Activated CD8-positive, alpha-beta T cell treated with anti-CD3 and anti-CD28 coated beads for 36 hours (primary cell): ENCODE measurements around the gene HIBCH. TPM values are rescaled to one million over a fixed set of nuclear protein-coding genes. Genes with fewer than 3 reads are reported as not detected.

Experiments used
- ATAC-seq: fragments of 200-7000 bp; cut with Tn5 transposase; one replicate; pipeline ENCODE4 v1.10.0; 2021; ENCODE audit warnings: mild to moderate bottlenecking, moderate library complexity
- CTCF ChIA-PET: fragments of 350-600 bp; sonication (Branson Sonifier 250); formaldehyde crosslinking; loops from one replicate; lab custom pipeline; 2021; ENCODE audit warnings: antibody characterized with exemption; lab: Charles Lee
- POLR2A ChIA-PET: fragments of 350-600 bp; sonication (Branson Sonifier 250); formaldehyde crosslinking; loops from one replicate; lab custom pipeline; 2021; ENCODE audit warnings: antibody characterized with exemption; lab: Charles Lee
- DNase-seq: peaks from one replicate; pipeline ENCODE4 v3.0.0-alpha.2; 2020
- H3K27ac Mint-ChIP-seq: one replicate; pipeline ENCODE4 v1.8.0; 2021; ENCODE audit warnings: mild to moderate bottlenecking, mixed read lengths
- H3K27me3 Mint-ChIP-seq: one replicate; pipeline ENCODE4 v1.8.0; 2021; ENCODE audit warnings: mixed read lengths
- H3K36me3 Mint-ChIP-seq: one replicate; pipeline ENCODE4 v1.8.0; 2021; ENCODE audit warnings: low read depth, mixed read lengths
- H3K4me1 Mint-ChIP-seq: one replicate; pipeline ENCODE4 v1.8.0; 2021; ENCODE audit warnings: low read depth, mixed read lengths
- H3K4me3 Mint-ChIP-seq: one replicate; pipeline ENCODE4 v1.8.0; 2021; ENCODE audit warnings: mild to moderate bottlenecking, moderate library complexity, mixed read lengths
- H3K9me3 Mint-ChIP-seq: one replicate; pipeline ENCODE4 v1.8.0; 2021; ENCODE audit warnings: mixed read lengths
- CTCF ChIP-seq: fragments of 200-600 bp; IDR thresholded peaks from one replicate; pipeline ENCODE4 v1.8.0; 2022; ENCODE audit warnings: antibody characterized with exemption, mild to moderate bottlenecking
- intact Hi-C: fragments of 100-400 bp; cut with micrococcal nuclease; formaldehyde crosslinking; loops from one replicate; pipeline ENCODE4 v1.10.0; 2022
- total RNA-seq, 2 experiments: library from RNA; stranded (reverse); gene quantifications; one replicate each; pipeline ENCODE4 v1.2.3, GENCODE V29; 2021

Gene HIBCH
- total RNA-seq, 2 experiments from 2014 or later = 17.6 to 19.3 TPM

GRCh38 chr2:190173392-190173791 lies 146.2 kb downstream of the HIBCH start:
- intact Hi-C loops = no loop called here

GRCh38 chr2:190170673-190171072 lies 149.0 kb downstream of the HIBCH start:
- no peak overlapping the region for H3K27ac Mint-ChIP-seq
- no peak for TF ChIP-seq CTCF
- H3K36me3 Mint-ChIP-seq = peaks cover 6% of the 10 kb centered on the region
- peaks cover 15% of the 10 kb centered on the region for H3K9me3 Mint-ChIP-seq
- CTCF ChIA-PET = no interaction called here
- ATAC-seq (no peak), DNase-seq (no peak)
- no peaks in the 10 kb centered on the region for H3K27me3 Mint-ChIP-seq
- no peak overlapping the region for H3K4me3 Mint-ChIP-seq
- intact Hi-C loops = no loop called here
- H3K4me1 Mint-ChIP-seq = no peaks in the 10 kb centered on the region
- POLR2A ChIA-PET = interaction anchor here (1.3 kb wide), 1 partner anchor 9 kb away, joined by 3 read pairs; no protein-coding TSS in a partner anchor

More at GRCh38 chr2:190173392-190173791, 146.2 kb downstream of the HIBCH start:
- no peak for TF ChIP-seq CTCF
- no peak overlapping the region for H3K27ac Mint-ChIP-seq
- H3K9me3 Mint-ChIP-seq = peaks cover 9% of the 10 kb centered on the region
- ATAC-seq = no peak
- no peaks in the 10 kb centered on the region for H3K4me1 Mint-ChIP-seq
- no peak overlapping the region for H3K4me3 Mint-ChIP-seq
- ChIA-PET POLR2A (no interaction called here), CTCF (no interaction called here)
- peaks cover 6% of the 10 kb centered on the region for H3K27me3 Mint-ChIP-seq
- H3K36me3 Mint-ChIP-seq = peaks cover 4% of the 10 kb centered on the region
- DNase-seq = no peak

- Mint-ChIP-seq H3K27me3 (no peaks in the 10 kb centered on the region), H3K4me1 (no peaks in the 10 kb centered on the region), H3K27ac (no peak overlapping the region), H3K4me3 (no peak overlapping the region), H3K36me3 (peaks cover 6% of the 10 kb centered on the region), H3K9me3 (peaks cover 19% of the 10 kb centered on the region)
- intact Hi-C loops = no loop called here
- TF ChIP-seq CTCF = no peak
- POLR2A ChIA-PET = interaction anchor here (0.6 kb wide), 1 partner anchor 1757 kb away, joined by 3 read pairs; no protein-coding TSS in a partner anchor
- ATAC-seq = no peak
- DNase-seq = no peak
- CTCF ChIA-PET = interaction anchor here (1.6 kb wide), 1 partner anchor 10 kb away, joined by 5 read pairs; no protein-coding TSS in a partner anchor
These were observed 150.2 kb downstream of the HIBCH start for GRCh38 chr2:190169221-190170072.

GRCh38 chr2:190167702-190168101 lies 151.9 kb downstream of the HIBCH start:
- H3K27me3 Mint-ChIP-seq = no peaks in the 10 kb centered on the region
- DNase-seq (no peak), ATAC-seq (no peak)
- no peak overlapping the region for H3K27ac Mint-ChIP-seq
- peaks cover 16% of the 10 kb centered on the region for H3K9me3 Mint-ChIP-seq
- peaks cover 4% of the 10 kb centered on the region for H3K36me3 Mint-ChIP-seq
- CTCF ChIA-PET = no interaction called here
- no peak overlapping the region for H3K4me3 Mint-ChIP-seq
- POLR2A ChIA-PET = no interaction called here
- intact Hi-C loops = no loop called here
- TF ChIP-seq CTCF = no peak
- no peaks in the 10 kb centered on the region for H3K4me1 Mint-ChIP-seq

- intact Hi-C loops = no loop called here
- peaks cover 4% of the 10 kb centered on the region for H3K36me3 Mint-ChIP-seq
- H3K27ac Mint-ChIP-seq = no peak overlapping the region
- TF ChIP-seq CTCF = no peak
- H3K4me3 Mint-ChIP-seq = no peak overlapping the region
- no peak for ATAC-seq
- DNase-seq = no peak
- POLR2A ChIA-PET = no interaction called here
- no peaks in the 10 kb centered on the region for H3K4me1 Mint-ChIP-seq
- peaks cover 16% of the 10 kb centered on the region for H3K9me3 Mint-ChIP-seq
- CTCF ChIA-PET = interaction anchor here (0.8 to 1.0 kb wide), 2 partner anchors 15 to 77 kb away, joined by 3 to 4 read pairs; a partner anchor contains a TSS
- H3K27me3 Mint-ChIP-seq = no peaks in the 10 kb centered on the region
These were observed 154.1 kb downstream of the HIBCH start for GRCh38 chr2:190165491-190165890.
